Stimulated activated CD8-positive, alpha-beta memory T cell treated with anti-CD3 and anti-CD28 coated beads, Interleukin-12 subunit alpha, Interleukin-12 subunit beta, amount 100 ng/mL, for 24 hours (primary cell): ENCODE data around the gene EYS.

Source experiments
- DNase-seq: peaks from one replicate; pipeline ENCODE4 v3.0.0-alpha.2; 2020; ENCODE audit errors: extremely low read depth

The EYS gene

DNA sequence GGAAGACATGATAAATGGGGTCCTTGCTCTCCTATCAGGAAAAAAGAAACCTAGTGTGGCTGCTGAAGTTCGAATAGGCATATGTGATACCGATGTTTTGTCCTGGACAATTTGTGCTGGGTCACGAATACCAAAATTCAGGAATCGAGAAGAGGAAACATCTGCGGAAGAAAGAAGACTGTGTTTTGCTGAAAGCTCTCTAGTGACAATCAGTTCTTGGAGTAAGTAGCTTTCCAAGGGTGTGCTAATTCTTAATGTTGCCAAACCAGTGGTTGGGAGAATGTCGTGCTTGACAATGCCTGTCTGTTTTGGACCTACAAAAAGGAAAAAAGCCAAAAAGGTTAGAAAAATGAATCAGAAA, 1115.4 kb downstream of the EYS start:
- no peak for DNase-seq

GRCh38 chr6:64590965-64591675, 1115.9 kb downstream of the EYS start:
- no peak for DNase-seq

- DNase-seq = no peak
Measured at GRCh38 chr6:64589961-64590360, 1117.1 kb downstream of the EYS start.

DNA sequence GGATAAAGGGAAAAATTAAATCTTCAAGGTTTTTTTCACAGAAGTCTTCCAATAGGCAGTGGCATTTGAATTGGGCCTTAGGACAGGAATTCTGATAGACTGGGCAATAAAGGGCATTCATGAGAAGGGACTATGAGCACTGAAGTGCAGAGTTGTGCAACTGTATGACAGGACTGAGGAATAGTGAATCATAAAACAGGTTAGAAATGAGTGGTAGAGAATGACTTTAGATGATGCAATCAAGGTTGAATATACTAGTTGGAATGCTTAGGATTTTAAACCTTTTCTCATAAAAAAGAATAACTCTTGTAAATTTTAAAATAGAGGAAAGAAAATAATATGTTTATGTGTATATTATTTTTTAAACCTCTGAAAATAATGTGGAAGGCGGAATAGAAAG, 1126.7 kb downstream of the EYS start:
- DNase-seq = no peak

- no peak for DNase-seq
Measured at GRCh38 chr6:64553249-64553786, 1153.7 kb downstream of the EYS start.

DNA sequence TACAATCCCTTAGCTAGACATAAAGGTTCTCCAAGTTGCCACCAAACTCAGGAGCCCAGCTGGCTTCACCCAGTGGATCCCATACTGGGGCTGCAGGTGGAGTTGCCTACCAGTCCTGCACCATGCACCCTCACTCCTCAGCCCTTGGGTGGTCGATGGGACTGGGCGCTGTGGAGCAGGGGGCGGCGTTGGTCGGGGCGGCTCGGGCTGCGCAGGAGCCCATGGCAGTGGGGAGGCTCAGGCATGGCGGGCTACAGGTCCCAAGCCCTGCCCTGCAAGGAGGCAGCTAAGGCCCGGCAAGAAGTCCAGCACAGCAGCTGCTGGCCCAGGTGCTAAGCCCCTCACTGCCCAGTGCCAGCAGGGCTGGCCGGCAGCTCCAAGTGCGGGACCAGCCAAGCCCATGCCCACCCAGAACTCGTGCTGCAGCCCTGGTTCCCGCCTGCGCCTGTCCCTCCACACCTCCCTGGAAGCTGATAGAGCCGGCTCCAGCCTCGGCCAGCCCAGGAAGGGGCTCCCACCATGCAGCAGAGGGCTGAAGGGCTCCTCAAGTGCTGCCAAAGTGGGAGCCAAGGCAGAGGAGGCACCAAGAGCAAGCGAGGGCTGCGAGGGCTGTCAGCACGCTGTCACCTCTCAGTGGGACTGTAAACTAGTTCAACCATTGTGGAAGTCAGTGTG, 1159.3 kb downstream of the EYS start:
- DNase-seq = no peak

DNA sequence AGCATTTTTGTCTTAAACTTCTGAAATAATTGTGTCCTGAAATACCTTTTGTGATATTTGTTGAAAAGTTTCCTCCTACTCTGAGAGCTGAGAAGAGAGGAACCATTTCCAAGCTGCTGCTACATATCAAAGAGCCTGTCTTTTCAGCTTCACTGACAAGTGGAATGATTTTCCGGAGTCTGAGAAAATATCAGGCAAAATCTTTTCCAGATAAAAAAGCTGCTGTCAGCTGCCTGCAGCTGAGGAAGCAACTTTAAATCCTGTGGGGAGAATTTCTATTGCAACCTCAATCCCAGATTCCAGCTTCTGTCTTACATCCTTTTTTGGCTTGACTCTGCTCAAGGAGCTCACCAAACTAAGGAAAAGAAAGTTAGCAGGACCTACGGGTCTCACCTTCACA, 1167.1 kb downstream of the EYS start:
- DNase-seq = no peak

- no peak for DNase-seq
Measured at GRCh38 chr6:64538722-64539121, 1168.3 kb downstream of the EYS start.

- DNase-seq = no peak
Measured at GRCh38 chr6:64527899-64528298, 1179.1 kb downstream of the EYS start.

- DNase-seq = no peak
Measured at GRCh38 chr6:64522859-64523258, 1184.2 kb downstream of the EYS start.

- DNase-seq = no peak
Measured at GRCh38 chr6:64520050-64520449, 1187.0 kb downstream of the EYS start.

- DNase-seq = no peak
Measured at GRCh38 chr6:64516393-64516792, 1190.6 kb downstream of the EYS start.

DNA sequence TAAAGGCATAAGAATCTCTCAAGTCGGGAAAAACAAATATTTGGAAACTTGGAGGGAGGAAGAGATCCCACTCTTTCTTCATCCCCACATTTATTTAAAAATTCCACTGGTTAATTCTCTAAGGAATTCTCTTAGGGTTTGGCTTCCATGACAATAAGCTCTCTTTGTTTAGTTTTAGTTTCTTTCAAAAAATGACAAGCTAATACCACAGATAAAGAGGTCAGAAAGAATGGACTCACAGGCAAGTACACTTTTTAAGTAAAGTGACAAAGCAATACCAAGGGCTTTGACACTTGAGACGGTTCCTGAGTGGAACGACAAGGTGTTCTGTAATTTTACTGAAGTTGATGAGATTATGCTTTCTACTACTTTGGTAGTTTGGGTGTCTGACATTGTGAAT, 1199.4 kb downstream of the EYS start:
- DNase-seq = no peak

GRCh38 chr6:64505312-64505711, 1201.7 kb downstream of the EYS start:
- DNase-seq = no peak

GRCh38 chr6:64504503-64504902, 1202.5 kb downstream of the EYS start:
- DNase-seq = no peak

DNA sequence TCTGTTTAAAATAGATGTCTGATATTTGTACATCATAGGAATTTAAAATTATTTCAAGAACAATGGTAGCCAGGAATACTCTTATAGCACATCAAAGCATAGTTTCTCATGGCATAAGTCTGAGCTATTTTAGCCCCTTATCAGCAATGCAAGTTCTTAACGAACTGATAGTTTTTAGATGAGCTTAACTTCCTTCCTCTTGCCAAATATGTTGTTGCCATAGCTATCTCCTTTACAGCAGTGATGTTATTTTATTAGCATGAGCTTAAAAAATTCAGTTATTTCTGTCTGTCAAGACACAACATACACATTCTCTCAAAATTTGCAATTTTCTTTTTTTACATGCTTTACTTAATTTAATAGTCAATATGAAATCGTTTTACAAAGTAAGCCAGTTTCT, 1204.2 kb downstream of the EYS start:
- DNase-seq = no peak

DNA sequence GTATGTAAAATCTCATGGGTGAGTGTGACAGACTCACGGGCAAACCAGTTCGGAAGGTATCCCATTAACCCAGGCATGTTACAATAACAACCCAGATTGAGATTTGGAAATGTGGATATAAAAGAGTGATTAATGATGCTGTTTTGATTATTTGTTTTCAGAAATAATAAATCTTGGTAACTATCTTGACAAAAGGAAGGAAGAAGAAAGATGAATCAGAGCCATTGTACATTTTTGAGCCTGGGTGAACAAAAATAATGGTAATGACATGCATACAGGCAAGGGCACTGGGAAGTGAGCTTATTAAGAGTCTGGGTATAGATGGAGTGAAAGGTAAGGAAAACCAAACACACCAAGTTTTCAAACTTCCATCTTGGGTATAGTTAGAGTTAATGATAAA, 1209.4 kb downstream of the EYS start:
- no peak for DNase-seq

GRCh38 chr6:64489763-64490162, 1217.3 kb downstream of the EYS start:
- no peak for DNase-seq

GRCh38 chr6:64486578-64487351, 1220.3 kb downstream of the EYS start:
- DNase-seq = no peak

DNA sequence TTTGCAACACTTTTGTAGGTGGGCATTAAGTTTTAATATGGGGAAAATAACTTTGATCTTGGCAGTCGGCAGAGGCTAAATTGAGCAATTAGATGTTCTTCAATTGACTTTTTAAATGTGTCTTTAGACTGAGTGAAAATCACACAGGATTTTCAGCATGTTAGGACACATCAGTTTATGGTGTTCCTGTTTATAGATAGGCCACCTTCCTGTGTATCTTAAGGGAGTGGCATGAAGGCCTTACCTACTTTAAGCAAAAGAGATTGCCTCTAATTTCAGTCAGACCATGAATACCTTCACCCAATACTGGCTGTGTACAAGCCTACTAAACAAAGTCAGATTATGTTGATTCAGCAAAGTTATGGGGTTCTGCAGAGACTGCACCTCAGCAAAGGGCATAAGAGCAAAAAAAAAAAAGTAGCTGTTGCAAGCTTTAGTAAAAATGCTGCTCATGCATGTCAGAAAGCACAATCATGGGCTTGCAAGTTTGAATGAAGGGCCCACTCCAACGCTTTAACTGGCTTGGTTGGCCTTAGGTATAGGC, 1223.0 kb downstream of the EYS start:
- no peak for DNase-seq

GRCh38 chr6:64482631-64483030, 1224.4 kb downstream of the EYS start:
- no peak for DNase-seq

DNA sequence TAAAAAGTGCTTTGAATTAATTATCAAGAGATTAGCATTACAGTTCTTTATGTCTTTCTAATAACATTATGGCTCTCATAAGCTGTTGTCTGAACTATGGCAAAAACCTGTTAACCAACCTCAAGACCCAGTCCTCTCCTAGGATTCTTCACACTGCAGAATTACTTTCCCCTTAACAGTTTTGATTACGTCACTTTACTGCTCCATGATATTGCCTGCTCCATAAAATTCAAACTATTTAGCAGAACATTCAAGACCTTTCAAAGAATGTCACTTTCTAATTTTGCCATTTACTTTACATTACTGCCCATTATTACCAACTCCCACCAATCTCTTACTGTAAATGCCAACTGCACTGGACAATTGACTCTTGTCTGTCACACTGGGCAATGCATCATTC, 1227.9 kb downstream of the EYS start:
- no peak for DNase-seq
